ENCODE data around the gene RUNX2. TPM values are rescaled to one million over a fixed set of nuclear protein-coding genes. Genes with fewer than 3 reads are reported as not detected.
A peak's percentile ranks its signal among the peaks of the same experiment; 100 is the strongest.

Gene RUNX2
- total and polyA plus RNA-seq, 8 donors: 0.80 to 18.7 (median 2.7) TPM; not detected in 1

GRCh38 chr6:45563041-45563440 lies 234.9 kb downstream of the RUNX2 start:
- no peaks in the 10 kb centered on the region for H3K4me1 ChIP-seq
- H3K9me3 ChIP-seq: no peaks in the 10 kb centered on the region
- peak in 1 of 2 donors; percentile 37 for DNase-seq
- no peak overlapping the region for H3K4me3 ChIP-seq
- H3K36me3 ChIP-seq: no peaks in the 10 kb centered on the region
- H3K27me3 ChIP-seq: no peaks in the 10 kb centered on the region
- intact Hi-C loops (cut with DNase I; ENCODE audit: low total_unique reads): no loop called here
- TF ChIP-seq CTCF (IDR thresholded peaks at IDR 0.05): no peak
- TF ChIP-seq POLR2A (IDR thresholded peaks at IDR 0.05): no peak
- TF ChIP-seq POLR2AphosphoS5 (IDR thresholded peaks at IDR 0.05): no peak
- TF ChIP-seq EP300 (IDR thresholded peaks at IDR 0.05): no peak
- 59 to 66% (median 66%) methylated on average over 7 of the region's 7 CpGs for WGBS, 5 donors
- no peak overlapping the region for H3K27ac ChIP-seq

- peak in 1 of 2 donors; percentile 24 for DNase-seq
- H3K4me1 ChIP-seq: no peaks in the 10 kb centered on the region
- no peak overlapping the region for H3K4me3 ChIP-seq
- 91 to 100% (median 97%) methylated on average over 2 of the region's 2 CpGs for WGBS, 5 donors
- TF ChIP-seq CTCF (IDR thresholded peaks at IDR 0.05) (no peak), POLR2A (IDR thresholded peaks at IDR 0.05) (no peak), EP300 (IDR thresholded peaks at IDR 0.05) (no peak), POLR2AphosphoS5 (IDR thresholded peaks at IDR 0.05) (no peak)
- no peaks in the 10 kb centered on the region for H3K27me3 ChIP-seq
- intact Hi-C loops (cut with DNase I; ENCODE audit: low total_unique reads): no loop called here
- no peak overlapping the region for H3K27ac ChIP-seq
- H3K36me3 ChIP-seq: no peaks in the 10 kb centered on the region
- H3K9me3 ChIP-seq: no peaks in the 10 kb centered on the region
Observed at GRCh38 chr6:45563844-45564243, 235.7 kb downstream of the RUNX2 start.

DNA sequence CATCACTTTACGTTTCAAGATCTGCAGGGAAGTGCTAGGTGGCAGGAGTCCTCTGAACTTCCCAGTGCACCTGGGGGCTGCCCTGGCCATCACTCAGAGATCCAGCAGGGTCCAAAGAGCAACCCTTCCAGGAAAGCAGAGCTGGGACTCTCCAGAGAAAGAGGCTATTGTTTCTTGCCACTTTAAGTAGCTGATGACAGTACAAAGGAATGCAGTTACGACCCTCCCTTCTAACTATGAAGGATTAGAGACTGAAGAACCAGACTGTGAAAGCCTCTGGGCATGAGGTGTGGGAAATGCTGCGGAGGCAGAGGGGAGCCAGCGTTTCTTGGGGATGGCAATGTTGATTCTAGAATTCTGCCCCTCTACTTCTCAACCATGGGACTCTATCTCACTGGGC lies 238.8 kb downstream of the RUNX2 start:
- no peak overlapping the region for H3K27ac ChIP-seq
- no peaks in the 10 kb centered on the region for H3K9me3 ChIP-seq
- DNase-seq: peak in 1 of 2 donors; percentile 71
- intact Hi-C loops (cut with DNase I; ENCODE audit: low total_unique reads): no loop called here
- H3K27me3 ChIP-seq: no peaks in the 10 kb centered on the region
- no peaks in the 10 kb centered on the region for H3K36me3 ChIP-seq
- H3K4me3 ChIP-seq: no peak overlapping the region
- H3K4me1 ChIP-seq: no peaks in the 10 kb centered on the region
- WGBS, 5 donors: 47 to 73% (median 55%) methylated on average over 4 of the region's 4 CpGs
- TF ChIP-seq POLR2A (IDR thresholded peaks at IDR 0.05) (no peak), POLR2AphosphoS5 (IDR thresholded peaks at IDR 0.05) (no peak), EP300 (IDR thresholded peaks at IDR 0.05) (no peak), CTCF (IDR thresholded peaks at IDR 0.05) (no peak)

GRCh38 chr6:45567879-45568278 lies 239.7 kb downstream of the RUNX2 start:
- H3K27me3 ChIP-seq: no peaks in the 10 kb centered on the region
- H3K9me3 ChIP-seq: no peaks in the 10 kb centered on the region
- H3K4me1 ChIP-seq: no peaks in the 10 kb centered on the region
- DNase-seq: no peak
- H3K4me3 ChIP-seq: no peak overlapping the region
- H3K36me3 ChIP-seq: no peaks in the 10 kb centered on the region
- TF ChIP-seq POLR2A (IDR thresholded peaks at IDR 0.05) (no peak), POLR2AphosphoS5 (IDR thresholded peaks at IDR 0.05) (no peak), EP300 (IDR thresholded peaks at IDR 0.05) (no peak), CTCF (IDR thresholded peaks at IDR 0.05) (no peak)
- no peak overlapping the region for H3K27ac ChIP-seq
- 92 to 100% (median 98%) methylated on average over 2 of the region's 2 CpGs for WGBS, 5 donors
- intact Hi-C loops (cut with DNase I; ENCODE audit: low total_unique reads): no loop called here

Data from stomach (tissue), 9 donors.